ENCODE data around the gene DNAL4.
"Not testable (repeated sequence)": the region's sequence is repeated elsewhere in the genome, so short reads cannot be mapped to it uniquely, and the experiment has no call there.

The DNAL4 gene

GRCh38 chr22:38827510-38827909 lies 33.6 kb upstream of the DNAL4 start:
- DNase-seq (ENCODE audit: low read depth in 1 of 2, low spot score in 1 of 2) = no peak

GRCh38 chr22:38826801-38827200 lies 32.9 kb upstream of the DNAL4 start:
- no peak for DNase-seq (ENCODE audit: low read depth in 1 of 2, low spot score in 1 of 2)

GRCh38 chr22:38826386-38826785 lies 32.4 kb upstream of the DNAL4 start:
- DNase-seq (ENCODE audit: low read depth in 1 of 2, low spot score in 1 of 2) = no peak

GRCh38 chr22:38824585-38824984 lies 30.6 kb upstream of the DNAL4 start:
- DNase-seq (ENCODE audit: low read depth in 1 of 2, low spot score in 1 of 2) = no peak

GRCh38 chr22:38823637-38824036 lies 29.7 kb upstream of the DNAL4 start:
- no peak for DNase-seq (ENCODE audit: low read depth in 1 of 2, low spot score in 1 of 2)

GRCh38 chr22:38823076-38823475 lies 29.1 kb upstream of the DNAL4 start:
- DNase-seq (ENCODE audit: low read depth in 1 of 2, low spot score in 1 of 2) = no peak

- no peak for DNase-seq (ENCODE audit: low read depth in 1 of 2, low spot score in 1 of 2)
Observed at GRCh38 chr22:38820020-38820419, 26.1 kb upstream of the DNAL4 start.

GRCh38 chr22:38819387-38819940 lies 25.5 kb upstream of the DNAL4 start:
- no peak for DNase-seq (ENCODE audit: low read depth in 1 of 2, low spot score in 1 of 2)

GRCh38 chr22:38817196-38817595 lies 23.3 kb upstream of the DNAL4 start:
- no peak for DNase-seq (ENCODE audit: low read depth in 1 of 2, low spot score in 1 of 2)

GRCh38 chr22:38815842-38816241 lies 21.9 kb upstream of the DNAL4 start:
- DNase-seq (ENCODE audit: low read depth in 1 of 2, low spot score in 1 of 2) = no peak

- DNase-seq (ENCODE audit: low read depth in 1 of 2, low spot score in 1 of 2) = no peak
Observed at GRCh38 chr22:38811241-38811640, 17.3 kb upstream of the DNAL4 start.

- not testable (repeated sequence) for DNase-seq (ENCODE audit: low read depth in 1 of 2, low spot score in 1 of 2)
Observed at GRCh38 chr22:38805041-38805593, 11.2 kb upstream of the DNAL4 start.

GRCh38 chr22:38802671-38803121 lies 8.8 kb upstream of the DNAL4 start:
- no peak for DNase-seq (ENCODE audit: low read depth in 1 of 2, low spot score in 1 of 2)

- DNase-seq (ENCODE audit: low read depth in 1 of 2, low spot score in 1 of 2) = no peak
Observed at GRCh38 chr22:38799265-38800002, 5.5 kb upstream of the DNAL4 start.

GRCh38 chr22:38798496-38798895 lies 4.6 kb upstream of the DNAL4 start:
- no peak for DNase-seq (ENCODE audit: low read depth in 1 of 2, low spot score in 1 of 2)

- DNase-seq (ENCODE audit: low read depth in 1 of 2, low spot score in 1 of 2) = no peak
Observed at GRCh38 chr22:38796262-38796957, 2.5 kb upstream of the DNAL4 start.

GRCh38 chr22:38795569-38795968 lies 1.6 kb upstream of the DNAL4 start:
- DNase-seq (ENCODE audit: low read depth in 1 of 2, low spot score in 1 of 2) = no peak

GRCh38 chr22:38793317-38793716 lies 626 bp downstream of the DNAL4 start:
- DNase-seq (ENCODE audit: low read depth in 1 of 2, low spot score in 1 of 2) = no peak

- DNase-seq (ENCODE audit: low read depth in 1 of 2, low spot score in 1 of 2) = no peak
Observed at GRCh38 chr22:38792833-38793232, 1.1 kb downstream of the DNAL4 start.

GRCh38 chr22:38789606-38790005 lies 4.3 kb downstream of the DNAL4 start:
- no peak for DNase-seq (ENCODE audit: low read depth in 1 of 2, low spot score in 1 of 2)

GRCh38 chr22:38788846-38789245 lies 5.1 kb downstream of the DNAL4 start:
- DNase-seq (ENCODE audit: low read depth in 1 of 2, low spot score in 1 of 2) = no peak

Measured in stimulated activated CD4-positive, alpha-beta T cell treated with anti-CD3 and anti-CD28 coated beads, Interleukin-15, amount 100 ng/mL, for 1 hour (primary cell).